ENCODE data around the gene AQP9. TPM values are rescaled to one million over a fixed set of nuclear protein-coding genes. Genes with fewer than 3 reads are reported as not detected.
"Not testable (repeated sequence)": the region's sequence is repeated elsewhere in the genome, so short reads cannot be mapped to it uniquely, and the experiment has no call there.

The AQP9 gene
- polyA plus RNA-seq, 3 donors, result 0.13 to 0.95 (median 0.26) TPM

GRCh38 chr15:58171476-58172061 lies 33.4 kb downstream of the AQP9 start:
- DNase-seq (ENCODE audit: extremely low read depth in 1 of 11, low read depth in 9 of 11, low spot score in 4 of 11), result no peak

GRCh38 chr15:58174709-58175108 lies 36.5 kb downstream of the AQP9 start:
- DNase-seq (ENCODE audit: extremely low read depth in 1 of 11, low read depth in 9 of 11, low spot score in 4 of 11), result no peak

DNA sequence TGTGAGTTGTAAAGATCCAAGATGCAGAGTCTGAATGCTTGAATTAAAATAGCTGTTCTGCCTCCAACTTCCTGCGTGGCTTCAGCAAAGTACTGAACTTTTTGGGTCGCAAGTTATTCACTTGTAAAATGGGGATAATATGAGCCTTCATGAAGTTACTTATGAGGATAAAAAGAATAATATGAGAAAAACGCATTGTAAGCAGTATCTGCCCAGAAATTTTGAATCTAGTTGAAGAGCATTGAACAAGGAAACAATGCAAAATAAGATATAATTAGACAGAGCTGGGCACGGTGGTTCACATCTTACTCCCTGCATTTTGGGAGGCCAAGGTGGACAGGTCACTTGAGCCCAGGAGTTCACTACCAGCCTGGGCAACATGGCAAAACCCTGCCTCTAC lies 37.8 kb downstream of the AQP9 start:
- no peak for DNase-seq (ENCODE audit: extremely low read depth in 1 of 11, low read depth in 9 of 11, low spot score in 4 of 11)

- DNase-seq (ENCODE audit: extremely low read depth in 1 of 11, low read depth in 9 of 11, low spot score in 4 of 11), result no peak
These were observed 40.5 kb downstream of the AQP9 start for GRCh38 chr15:58178668-58179067.

DNA sequence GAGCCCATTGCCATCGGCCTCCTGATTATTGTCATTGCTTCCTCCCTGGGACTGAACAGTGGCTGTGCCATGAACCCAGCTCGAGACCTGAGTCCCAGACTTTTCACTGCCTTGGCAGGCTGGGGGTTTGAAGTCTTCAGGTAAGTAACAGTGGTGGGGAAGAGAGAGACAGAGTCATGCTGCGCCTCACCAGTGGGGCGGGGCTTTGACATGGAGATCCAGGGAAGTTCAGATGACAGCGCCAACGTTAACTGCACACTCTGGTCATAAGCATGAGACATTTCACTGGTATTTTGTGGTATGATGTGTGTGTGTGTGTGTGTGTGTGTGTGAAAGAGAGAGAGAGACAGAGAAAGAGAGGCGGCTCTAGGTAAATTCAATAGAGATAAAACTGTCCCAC lies 41.0 kb downstream of the AQP9 start:
- no peak for DNase-seq (ENCODE audit: extremely low read depth in 1 of 11, low read depth in 9 of 11, low spot score in 4 of 11)

- DNase-seq (ENCODE audit: extremely low read depth in 1 of 11, low read depth in 9 of 11, low spot score in 4 of 11), result no peak
These were observed 41.7 kb downstream of the AQP9 start for GRCh38 chr15:58179741-58180381.

- peak in 10 of 11 donors; percentile 22 to 61 (median 42) for DNase-seq (ENCODE audit: extremely low read depth in 1 of 11, low read depth in 9 of 11, low spot score in 4 of 11)
These were observed 44.4 kb downstream of the AQP9 start for GRCh38 chr15:58182460-58183163.

- DNase-seq (ENCODE audit: extremely low read depth in 1 of 11, low read depth in 9 of 11, low spot score in 4 of 11), result no peak
These were observed 47.3 kb downstream of the AQP9 start for GRCh38 chr15:58185439-58185838.

DNA sequence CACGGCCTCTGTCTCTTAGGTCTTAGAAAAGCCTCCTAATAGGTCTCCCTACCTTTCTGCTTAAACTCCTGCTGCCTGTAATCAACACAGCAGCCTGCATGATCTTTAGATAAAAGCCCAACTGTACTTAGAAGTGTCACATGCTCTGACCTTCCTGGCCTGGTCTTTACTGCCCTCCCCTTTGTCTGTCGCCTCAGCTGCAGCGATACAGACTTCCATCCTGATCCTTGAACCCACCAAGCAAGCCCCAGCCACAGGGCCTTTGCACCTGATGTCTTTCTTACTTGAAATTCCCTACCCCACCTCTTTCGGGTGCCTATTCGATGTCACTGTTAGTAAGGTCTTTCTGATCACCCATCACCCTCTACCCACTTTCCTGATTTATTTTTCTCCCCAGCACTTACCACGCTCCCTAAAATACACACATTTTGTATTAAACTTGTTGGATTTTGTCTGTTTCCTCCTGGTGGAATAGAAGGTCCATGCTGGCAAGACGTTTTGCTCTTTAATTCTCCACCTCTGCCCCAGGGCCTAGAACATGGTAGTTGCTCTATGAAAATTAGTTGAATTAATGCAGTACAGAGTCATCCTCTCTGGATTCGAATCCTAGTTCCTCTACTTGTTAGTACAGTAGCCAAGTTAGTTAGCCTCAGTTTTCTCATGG lies 51.1 kb downstream of the AQP9 start:
- DNase-seq (ENCODE audit: extremely low read depth in 1 of 11, low read depth in 9 of 11, low spot score in 4 of 11), result no peak

DNA sequence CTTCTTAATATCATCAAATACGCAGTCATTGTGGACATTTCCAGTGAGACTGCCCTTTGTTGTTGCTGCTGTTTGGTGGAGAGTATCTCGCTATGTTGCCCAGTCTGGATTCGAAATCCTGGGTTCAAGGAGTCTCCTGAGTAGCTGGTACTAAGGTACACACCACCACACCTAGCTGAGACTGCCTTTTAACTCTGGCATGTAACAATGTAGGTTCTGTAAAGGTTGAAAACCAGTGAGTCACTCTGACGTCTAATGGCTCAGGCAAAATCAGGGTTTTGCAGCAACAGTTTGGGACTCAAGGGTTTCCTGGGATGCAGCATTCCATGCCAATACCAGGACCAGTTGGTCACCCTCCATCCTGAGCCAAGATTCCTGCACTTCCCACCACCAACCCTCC lies 52.2 kb downstream of the AQP9 start:
- no peak for DNase-seq (ENCODE audit: extremely low read depth in 1 of 11, low read depth in 9 of 11, low spot score in 4 of 11)

GRCh38 chr15:58193636-58194035 lies 55.5 kb downstream of the AQP9 start:
- DNase-seq (ENCODE audit: extremely low read depth in 1 of 11, low read depth in 9 of 11, low spot score in 4 of 11), result not testable (repeated sequence)

DNA sequence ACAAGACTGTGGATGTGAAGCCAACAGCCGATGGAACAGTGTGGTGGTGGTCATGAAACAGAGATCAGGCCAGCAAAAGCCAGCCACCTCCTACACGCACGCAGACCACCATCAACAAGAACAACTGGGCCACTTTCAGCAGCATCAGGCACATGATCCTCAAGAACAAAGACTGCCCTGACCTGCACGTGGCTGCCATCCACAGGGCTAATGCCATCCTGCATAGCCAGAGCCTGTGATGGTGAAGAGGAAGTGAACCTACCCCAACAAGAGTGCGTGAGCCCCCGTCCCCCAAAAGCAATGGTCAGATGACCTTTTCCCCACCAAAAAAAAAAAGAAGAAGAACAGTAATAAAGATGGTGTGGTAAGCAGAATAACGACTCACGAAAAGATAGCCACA lies 62.6 kb downstream of the AQP9 start:
- no peak for DNase-seq (ENCODE audit: extremely low read depth in 1 of 11, low read depth in 9 of 11, low spot score in 4 of 11)

- DNase-seq (ENCODE audit: extremely low read depth in 1 of 11, low read depth in 9 of 11, low spot score in 4 of 11), result no peak
These were observed 63.3 kb downstream of the AQP9 start for GRCh38 chr15:58201516-58201915.

DNA sequence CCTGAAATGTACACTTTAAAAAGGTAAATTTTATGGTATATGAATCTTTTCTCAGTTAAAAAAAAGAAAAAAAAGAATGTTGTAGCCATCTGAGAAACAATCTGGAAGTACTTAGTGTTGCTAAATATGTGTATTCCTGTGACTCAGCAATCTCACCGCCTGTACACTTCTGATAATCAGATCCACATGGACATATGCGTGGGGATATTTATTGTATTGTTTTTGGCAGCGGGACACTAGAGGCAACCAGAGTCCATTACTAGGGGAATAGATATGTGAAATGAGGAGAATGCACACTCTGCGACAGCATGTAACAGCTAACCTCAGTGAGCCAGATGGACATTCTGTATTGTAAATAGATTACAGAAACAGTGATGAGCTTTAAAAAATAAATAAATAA lies 65.4 kb downstream of the AQP9 start:
- peak in 3 of 11 donors; percentile 18 to 25 (median 21) for DNase-seq (ENCODE audit: extremely low read depth in 1 of 11, low read depth in 9 of 11, low spot score in 4 of 11)

DNA sequence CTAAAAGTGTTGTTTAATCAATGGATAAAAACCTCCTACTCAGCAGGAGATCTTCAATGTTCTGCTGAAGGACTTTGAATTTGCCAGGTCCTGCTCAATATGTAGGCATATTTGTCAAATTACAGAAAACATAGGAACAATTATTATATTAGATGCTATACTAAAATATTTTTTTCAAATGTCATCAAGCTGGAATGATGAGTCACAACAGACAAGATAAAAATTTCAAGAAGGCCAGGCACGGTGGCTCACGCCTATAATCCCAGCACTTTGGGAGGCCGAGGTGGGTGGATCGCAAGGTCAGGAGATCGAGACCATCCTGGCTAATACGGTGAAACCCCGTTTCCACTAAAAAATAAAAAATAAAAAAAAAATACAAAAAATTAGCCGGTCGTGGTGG lies 68.0 kb downstream of the AQP9 start:
- no peak for DNase-seq (ENCODE audit: extremely low read depth in 1 of 11, low read depth in 9 of 11, low spot score in 4 of 11)

GRCh38 chr15:58208217-58208616 lies 70.0 kb downstream of the AQP9 start:
- not testable (repeated sequence) for DNase-seq (ENCODE audit: extremely low read depth in 1 of 11, low read depth in 9 of 11, low spot score in 4 of 11)

- DNase-seq (ENCODE audit: extremely low read depth in 1 of 11, low read depth in 9 of 11, low spot score in 4 of 11), result not testable (repeated sequence)
These were observed 70.9 kb downstream of the AQP9 start for GRCh38 chr15:58209007-58209481.

GRCh38 chr15:58210031-58210430 lies 71.8 kb downstream of the AQP9 start:
- not testable (repeated sequence) for DNase-seq (ENCODE audit: extremely low read depth in 1 of 11, low read depth in 9 of 11, low spot score in 4 of 11)

DNA sequence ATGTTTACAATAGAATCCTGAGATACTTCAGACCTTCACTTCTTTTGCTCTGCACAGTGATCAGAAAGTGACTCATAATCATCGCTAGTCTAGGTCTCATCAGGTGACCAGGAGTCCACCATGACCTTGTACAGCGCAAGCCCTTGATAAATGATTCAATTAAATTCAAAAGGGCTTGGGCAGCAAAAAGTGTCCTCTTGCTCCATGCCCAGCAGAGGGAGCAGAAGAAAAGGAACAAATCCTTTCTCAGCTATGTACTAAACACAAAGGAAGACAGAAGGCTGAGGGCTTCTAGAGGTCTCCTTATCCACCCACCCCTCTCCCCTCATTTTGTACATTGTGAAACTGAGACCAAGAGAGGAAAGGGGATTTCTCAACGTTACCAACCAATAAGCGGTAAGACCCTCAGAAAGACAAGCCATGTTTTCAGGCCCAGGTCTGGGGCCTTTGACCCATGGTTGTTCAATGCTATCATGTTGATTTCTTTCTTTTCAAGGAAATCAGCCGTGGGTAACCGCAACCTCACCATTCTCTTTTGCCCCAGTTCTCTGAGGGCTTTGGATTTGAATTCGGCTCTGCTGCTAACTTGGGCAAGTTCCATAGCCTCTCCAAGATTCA lies 74.8 kb downstream of the AQP9 start:
- DNase-seq (ENCODE audit: extremely low read depth in 1 of 11, low read depth in 9 of 11, low spot score in 4 of 11), result peak in 3 of 11 donors; percentile 34 to 60 (median 34)

Data from renal cortex interstitium (tissue), 11 donors.